ENCODE measurements around the gene WDR11.

DNA sequence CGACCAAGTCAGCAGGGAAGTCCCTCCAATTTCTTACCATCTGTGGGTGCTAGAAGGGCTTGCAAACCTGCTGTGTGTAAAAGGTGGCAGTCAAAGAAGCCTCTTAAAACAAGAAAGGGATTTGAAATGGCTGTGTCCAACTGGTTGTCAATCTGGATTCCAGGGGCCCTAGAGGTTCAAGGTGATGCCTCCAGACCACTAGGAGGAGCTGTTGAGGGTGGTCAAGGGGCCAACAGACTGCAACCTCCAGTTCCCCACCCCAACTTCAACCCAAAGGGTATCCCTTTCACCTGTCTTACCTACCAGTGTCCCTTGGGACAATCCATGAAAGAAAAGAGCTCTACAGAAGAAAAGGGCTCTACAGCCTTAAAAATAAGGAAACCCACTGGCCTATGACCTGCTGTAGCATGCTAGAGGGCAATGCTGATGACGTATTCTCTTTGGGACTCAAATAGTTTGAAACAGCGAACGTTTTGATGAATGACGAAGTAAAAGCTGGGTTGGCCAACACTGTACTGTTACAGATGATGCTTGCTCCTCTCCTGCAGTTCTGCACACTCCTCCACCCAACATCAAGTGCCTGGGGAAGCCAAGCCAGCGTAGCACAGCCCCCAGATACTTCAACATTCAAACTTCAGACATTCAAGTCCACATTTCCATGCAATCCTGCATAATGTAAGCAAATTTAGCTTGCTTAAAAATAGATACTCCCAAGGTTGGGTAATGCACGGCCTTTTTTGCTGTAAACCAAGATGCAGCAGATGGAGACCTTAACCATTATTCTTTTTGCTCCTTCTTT lies 45.9 kb upstream of the WDR11 start:
- TF ChIP-seq, protein P1, sequence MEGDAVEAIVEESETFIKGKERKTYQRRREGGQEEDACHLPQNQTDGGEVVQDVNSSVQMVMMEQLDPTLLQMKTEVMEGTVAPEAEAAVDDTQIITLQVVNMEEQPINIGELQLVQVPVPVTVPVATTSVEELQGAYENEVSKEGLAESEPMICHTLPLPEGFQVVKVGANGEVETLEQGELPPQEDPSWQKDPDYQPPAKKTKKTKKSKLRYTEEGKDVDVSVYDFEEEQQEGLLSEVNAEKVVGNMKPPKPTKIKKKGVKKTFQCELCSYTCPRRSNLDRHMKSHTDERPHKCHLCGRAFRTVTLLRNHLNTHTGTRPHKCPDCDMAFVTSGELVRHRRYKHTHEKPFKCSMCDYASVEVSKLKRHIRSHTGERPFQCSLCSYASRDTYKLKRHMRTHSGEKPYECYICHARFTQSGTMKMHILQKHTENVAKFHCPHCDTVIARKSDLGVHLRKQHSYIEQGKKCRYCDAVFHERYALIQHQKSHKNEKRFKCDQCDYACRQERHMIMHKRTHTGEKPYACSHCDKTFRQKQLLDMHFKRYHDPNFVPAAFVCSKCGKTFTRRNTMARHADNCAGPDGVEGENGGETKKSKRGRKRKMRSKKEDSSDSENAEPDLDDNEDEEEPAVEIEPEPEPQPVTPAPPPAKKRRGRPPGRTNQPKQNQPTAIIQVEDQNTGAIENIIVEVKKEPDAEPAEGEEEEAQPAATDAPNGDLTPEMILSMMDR (IDR thresholded peaks at IDR 0.05; ENCODE audit: low read length), result no peak
- TF ChIP-seq EZH2phosphoT487 (IDR thresholded peaks at IDR 0.05; ENCODE audit: low read length), result no peak

Data from MM.1S (cell line).